SJCRH30 (cell line): ENCODE measurements around the gene ZNF629. TPM values are rescaled to one million over a fixed set of nuclear protein-coding genes. Genes with fewer than 3 reads are reported as not detected.
A peak's percentile ranks its signal among the peaks of the same experiment; 100 is the strongest.

Source experiments
- DNase-seq, 2 experiments: peaks; one replicate each; pipeline ENCODE4 v3.0.0-alpha.2; 2015 to 2020
- H3K27ac ChIP-seq: fragments of 250-450 bp; sonication (Bioruptor Pico); 2 replicates; pipeline ENCODE4 v1.5.1; 2020; ENCODE audit warnings: mild to moderate bottlenecking, moderate library complexity
- H3K27me3 ChIP-seq: fragments of 250-450 bp; sonication (Bioruptor Pico); 2 replicates; pipeline ENCODE4 v1.5.1; 2020; ENCODE audit warnings: mild to moderate bottlenecking, moderate library complexity
- H3K36me3 ChIP-seq: fragments of 250-450 bp; sonication (Bioruptor Pico); 2 replicates; pipeline ENCODE4 v1.5.1; 2020; ENCODE audit warnings: mild to moderate bottlenecking, moderate library complexity
- H3K4me1 ChIP-seq: fragments of 250-450 bp; sonication (Bioruptor Pico); 2 replicates; pipeline ENCODE4 v1.5.1; 2020; ENCODE audit warnings: mild to moderate bottlenecking, moderate library complexity
- H3K4me3 ChIP-seq: fragments of 250-450 bp; sonication (Bioruptor Pico); 2 replicates; pipeline ENCODE4 v1.5.1; 2020; ENCODE audit warnings: mild to moderate bottlenecking, moderate library complexity
- H3K9me3 ChIP-seq: fragments of 250-450 bp; sonication (Bioruptor Pico); replicated peaks from 2 replicates; pipeline ENCODE4 v1.5.1; 2020; ENCODE audit warnings: mild to moderate bottlenecking, moderate library complexity
- total RNA-seq: library from RNA; depleted of rRNA; stranded (reverse); fragments of >200 nt; shearing (Covaris generic); gene quantifications from 2 replicates; pipeline ENCODE4 v1.2.3, GENCODE V29; 2014

Gene ZNF629
- total RNA-seq, 1 experiment from 2014 or later, result 28.6 TPM

DNA sequence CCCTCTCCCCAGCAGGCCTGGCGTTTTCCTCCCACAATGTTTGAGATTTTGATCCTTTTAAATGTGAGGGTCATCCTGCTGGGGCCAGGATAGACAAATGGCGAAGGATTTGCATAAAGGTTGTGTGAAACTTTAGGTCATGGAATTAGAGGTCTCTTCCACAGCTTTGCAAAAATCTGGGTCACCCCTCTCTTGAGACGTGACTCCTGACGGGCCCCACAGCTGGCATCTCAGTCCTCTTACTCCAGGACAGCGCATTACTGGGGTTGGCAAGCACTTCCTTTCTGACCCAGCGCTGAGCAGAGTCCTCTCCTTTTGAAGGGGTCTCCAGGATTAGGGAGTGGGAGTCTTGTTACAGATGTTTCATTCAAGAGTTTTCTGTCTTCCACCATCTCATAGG, 7.4 kb downstream of the ZNF629 start:
- Histone ChIP-seq H3K27me3 (no peaks in the 10 kb centered on the region), H3K9me3 (no peaks in the 10 kb centered on the region), H3K36me3 (peaks cover 35% of the 10 kb centered on the region), H3K4me3 (no peak overlapping the region), H3K27ac (no peak overlapping the region), H3K4me1 (peaks cover 5% of the 10 kb centered on the region; the same call in 1 of the 2 replicates)
- DNase-seq, result no peak

DNA sequence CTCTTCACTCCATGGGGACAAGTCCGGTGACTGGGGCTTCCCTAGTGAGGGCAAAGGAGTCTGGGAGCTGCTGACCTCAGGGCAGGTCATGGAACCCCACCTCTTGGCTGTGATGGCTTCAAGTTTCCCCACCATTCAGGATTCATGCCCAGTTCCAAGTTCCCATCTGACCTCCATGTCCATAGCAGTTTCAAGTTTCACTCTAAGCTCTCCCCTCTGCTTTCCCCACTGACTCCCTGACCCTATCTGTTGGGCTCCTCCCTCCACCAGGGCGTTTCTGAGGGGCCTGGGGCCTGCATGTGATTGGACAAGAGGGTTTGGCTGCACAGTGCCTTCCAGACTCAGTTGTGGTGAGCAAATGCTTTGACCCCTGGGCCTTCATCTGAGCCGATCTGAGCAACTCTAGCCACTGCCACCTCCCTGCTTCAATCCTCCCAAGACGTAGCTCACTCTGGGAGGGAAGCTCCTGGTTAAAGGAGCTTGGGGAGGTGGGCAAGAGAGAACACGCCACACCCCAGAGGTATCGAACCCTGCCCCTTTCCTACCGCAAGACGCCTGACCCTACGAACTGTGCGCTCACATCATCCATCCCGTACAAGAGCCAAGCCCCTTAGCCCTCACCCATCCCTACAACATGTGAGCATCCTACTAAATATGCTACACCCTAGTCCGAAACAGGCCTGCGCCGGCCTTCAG, 8.3 kb downstream of the ZNF629 start:
- peaks cover 5% of the 10 kb centered on the region; the same call in 1 of the 2 replicates for H3K4me1 ChIP-seq
- peak; percentile 37 to 58 for DNase-seq
- no peaks in the 10 kb centered on the region for H3K27me3 ChIP-seq
- H3K27ac ChIP-seq, result no peak overlapping the region
- H3K36me3 ChIP-seq, result peaks cover 41% of the 10 kb centered on the region
- H3K9me3 ChIP-seq, result no peaks in the 10 kb centered on the region
- no peak overlapping the region for H3K4me3 ChIP-seq

DNA sequence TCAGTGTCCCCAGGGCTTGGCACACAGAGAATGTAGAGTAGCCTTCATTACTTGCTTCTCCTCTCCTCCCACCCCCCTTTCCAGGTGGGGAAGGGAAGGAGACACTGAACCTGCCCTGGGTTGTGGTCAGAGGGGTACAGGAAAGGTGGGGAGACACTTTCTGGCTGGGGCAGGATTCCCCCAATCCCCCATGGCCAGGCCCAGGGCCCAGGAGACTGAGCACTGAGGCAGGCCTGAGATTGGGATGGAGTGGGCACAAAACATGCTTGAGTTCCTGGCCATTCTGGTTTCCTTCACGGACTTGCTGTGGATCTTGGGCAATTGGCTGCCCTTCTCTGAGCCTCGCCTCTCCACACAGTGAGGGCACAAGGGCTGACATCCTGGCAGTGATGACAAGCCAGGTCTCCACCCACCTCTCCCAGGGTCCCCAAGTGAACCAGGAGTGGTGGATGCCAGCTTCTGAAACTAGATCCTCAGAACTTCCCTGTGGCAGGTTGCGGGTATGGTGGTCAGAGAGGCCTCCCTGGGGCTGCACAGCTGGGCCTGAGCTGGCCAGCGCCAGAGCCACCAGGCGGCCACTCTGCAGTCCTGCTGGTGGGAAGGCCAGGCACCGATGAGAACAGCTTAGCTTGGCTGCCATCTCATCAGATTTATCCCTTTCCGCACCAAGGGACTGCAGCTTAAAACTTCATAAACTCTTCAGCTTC, 9.3 kb downstream of the ZNF629 start:
- Histone ChIP-seq H3K4me3 (no peak overlapping the region), H3K4me1 (peaks cover 5% of the 10 kb centered on the region; the same call in 1 of the 2 replicates), H3K27me3 (no peaks in the 10 kb centered on the region), H3K36me3 (peaks cover 36% of the 10 kb centered on the region), H3K9me3 (no peaks in the 10 kb centered on the region), H3K27ac (no peak overlapping the region)
- no peak for DNase-seq

DNA sequence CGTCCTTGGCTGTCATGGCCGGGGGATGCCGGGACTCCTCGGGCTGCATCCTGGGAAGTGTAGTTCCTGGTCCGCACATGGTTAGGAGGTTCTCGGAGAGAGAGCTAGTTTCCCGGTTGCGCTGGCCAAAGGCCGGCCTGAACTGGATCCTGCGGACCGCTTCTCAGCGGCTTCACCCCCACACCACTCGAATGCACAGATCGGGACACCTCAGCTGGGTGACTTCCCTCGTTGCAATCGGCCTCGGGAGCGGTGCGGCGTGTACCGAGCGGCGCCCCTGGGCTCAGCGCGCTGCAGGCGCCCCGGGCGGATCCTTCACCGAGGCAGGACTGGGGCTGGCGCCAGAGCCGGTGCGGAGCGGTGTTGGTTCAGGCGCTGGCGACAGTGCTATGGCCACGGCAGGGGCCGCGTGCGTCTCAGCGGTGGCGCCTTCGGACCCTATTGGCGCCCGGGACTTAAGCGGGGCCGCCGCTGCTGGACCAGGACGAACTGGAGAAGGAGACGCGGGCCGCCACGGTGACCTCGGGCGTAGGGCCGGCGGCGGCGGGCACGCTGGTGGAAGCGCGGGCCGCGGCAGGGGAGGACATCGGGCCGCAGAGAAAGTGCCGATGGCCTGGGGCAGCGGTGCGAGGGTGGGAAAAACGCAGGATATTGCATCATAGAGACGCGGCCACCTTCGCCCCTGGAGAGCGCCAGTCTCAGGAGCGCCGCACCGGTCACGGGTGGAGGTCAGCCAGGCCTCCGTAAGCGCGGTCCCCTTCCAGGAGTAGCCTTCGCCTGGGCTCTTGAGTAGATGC, 11.4 kb downstream of the ZNF629 start:
- no peaks in the 10 kb centered on the region for H3K9me3 ChIP-seq
- peak overlapping the region; percentile 81 for H3K27ac ChIP-seq
- H3K4me1 ChIP-seq, result peaks cover 5% of the 10 kb centered on the region; the same call in 1 of the 2 replicates
- DNase-seq, result peak; percentile 89 to 90
- peaks cover 38% of the 10 kb centered on the region for H3K36me3 ChIP-seq
- no peaks in the 10 kb centered on the region for H3K27me3 ChIP-seq
- peak overlapping the region; percentile 76 for H3K4me3 ChIP-seq

DNA sequence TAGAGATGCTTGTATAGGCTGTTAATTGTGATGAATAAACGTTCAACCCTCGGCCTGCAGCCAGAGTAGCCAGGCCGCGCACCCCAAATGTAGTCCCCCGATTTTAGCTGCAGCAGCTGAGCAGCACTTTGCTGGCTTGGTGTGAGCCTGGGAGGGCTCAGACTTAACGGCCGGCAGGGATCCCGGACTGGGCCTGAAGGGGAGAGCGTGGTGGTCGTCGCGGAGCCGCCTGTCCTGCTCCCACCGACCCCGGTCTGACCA, 11.9 kb downstream of the ZNF629 start:
- Histone ChIP-seq H3K4me3 (peak overlapping the region; percentile 76), H3K4me1 (peaks cover 5% of the 10 kb centered on the region; the same call in 1 of the 2 replicates), H3K27me3 (no peaks in the 10 kb centered on the region), H3K27ac (peak overlapping the region; percentile 81; the same call in 1 of the 2 replicates), H3K9me3 (no peaks in the 10 kb centered on the region), H3K36me3 (peaks cover 42% of the 10 kb centered on the region)
- no peak for DNase-seq

DNA sequence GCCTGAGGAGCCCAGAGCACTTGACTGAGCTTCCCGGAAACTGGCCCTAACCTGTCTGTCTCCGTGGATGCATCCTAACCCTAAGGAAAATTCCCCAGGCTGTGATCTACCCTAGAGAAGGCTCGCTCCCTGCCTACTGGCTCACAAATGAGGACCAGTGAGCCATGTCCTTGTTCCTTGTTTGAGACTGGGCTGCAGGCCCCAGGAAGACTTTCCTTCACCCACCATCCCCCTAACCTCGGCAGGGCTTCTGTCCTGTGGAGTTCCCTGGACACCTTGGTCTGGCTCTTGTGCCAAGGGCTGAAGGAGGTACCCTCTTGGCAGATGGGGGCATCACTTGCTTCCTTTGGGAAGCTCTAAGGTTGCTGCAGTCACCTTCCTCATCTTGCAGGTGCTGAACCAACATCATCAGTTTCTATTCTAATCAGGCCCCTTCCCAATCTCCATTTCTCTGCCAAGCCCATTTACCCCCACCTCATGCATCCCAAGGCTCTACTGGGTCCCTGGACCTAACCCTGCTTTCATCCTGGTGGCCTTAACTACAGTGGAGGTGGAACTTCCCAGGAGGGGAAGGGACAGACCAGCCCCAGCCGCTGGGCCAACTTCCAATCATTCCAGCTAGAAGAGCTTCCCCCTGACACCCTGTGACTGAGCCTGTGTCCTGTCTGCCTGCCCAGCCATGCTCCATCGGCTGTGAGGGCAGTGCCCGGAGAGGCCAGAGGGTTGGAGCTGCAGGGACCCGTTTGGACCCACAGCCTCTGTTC, 12.5 kb downstream of the ZNF629 start:
- H3K9me3 ChIP-seq, result no peaks in the 10 kb centered on the region
- H3K27ac ChIP-seq, result no peak overlapping the region
- H3K4me1 ChIP-seq, result peaks cover 5% of the 10 kb centered on the region; the same call in 1 of the 2 replicates
- H3K27me3 ChIP-seq, result no peaks in the 10 kb centered on the region
- peaks cover 40% of the 10 kb centered on the region for H3K36me3 ChIP-seq
- H3K4me3 ChIP-seq, result peak overlapping the region; percentile 76
- no peak for DNase-seq

DNA sequence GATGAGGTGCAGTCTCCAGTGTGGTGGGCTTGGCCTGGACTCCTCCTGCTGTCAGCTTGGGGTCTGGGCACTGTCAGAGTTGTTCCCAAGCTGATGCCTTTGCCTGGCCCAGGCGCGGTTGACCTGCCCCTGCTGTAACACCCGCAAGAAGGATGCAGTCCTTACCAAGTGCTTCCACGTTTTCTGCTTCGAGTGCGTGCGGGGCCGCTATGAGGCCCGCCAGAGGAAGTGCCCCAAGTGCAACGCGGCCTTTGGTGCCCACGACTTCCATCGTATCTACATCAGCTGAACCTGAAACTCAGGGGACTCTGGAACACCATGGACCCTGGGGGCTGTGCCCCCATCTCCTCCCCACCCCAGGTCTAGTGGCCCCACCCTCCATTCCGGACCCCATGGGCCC, 13.2 kb downstream of the ZNF629 start:
- H3K36me3 ChIP-seq, result peaks cover 44% of the 10 kb centered on the region
- H3K9me3 ChIP-seq, result no peaks in the 10 kb centered on the region
- H3K27ac ChIP-seq, result no peak overlapping the region
- peaks cover 5% of the 10 kb centered on the region; the same call in 1 of the 2 replicates for H3K4me1 ChIP-seq
- DNase-seq, result no peak
- no peak overlapping the region for H3K4me3 ChIP-seq
- H3K27me3 ChIP-seq, result no peaks in the 10 kb centered on the region

DNA sequence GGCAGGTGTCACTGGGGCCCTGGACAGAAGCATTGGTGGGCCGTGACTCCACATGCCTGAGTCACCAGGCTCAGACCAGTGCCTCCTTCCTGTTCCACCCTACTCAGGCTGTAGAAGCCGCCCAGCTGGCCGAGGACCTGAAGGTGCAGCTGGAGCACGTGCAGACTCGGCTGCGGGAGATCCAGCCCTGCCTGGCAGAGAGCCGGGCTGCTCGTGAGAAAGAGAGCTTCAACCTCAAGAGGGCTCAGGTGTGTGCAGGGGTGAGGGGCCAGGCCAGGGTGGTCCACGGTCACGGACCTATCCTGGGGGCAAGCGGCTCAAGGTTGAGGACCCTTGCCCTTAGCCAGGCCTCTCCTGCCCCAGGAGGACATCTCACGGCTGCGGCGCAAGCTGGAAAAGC, 15.3 kb downstream of the ZNF629 start:
- no peak for DNase-seq
- H3K4me1 ChIP-seq, result peaks cover 4% of the 10 kb centered on the region; the same call in 1 of the 2 replicates
- no peaks in the 10 kb centered on the region for H3K9me3 ChIP-seq
- H3K27ac ChIP-seq, result no peak overlapping the region
- H3K27me3 ChIP-seq, result no peaks in the 10 kb centered on the region
- H3K4me3 ChIP-seq, result no peak overlapping the region
- H3K36me3 ChIP-seq, result peaks cover 63% of the 10 kb centered on the region

DNA sequence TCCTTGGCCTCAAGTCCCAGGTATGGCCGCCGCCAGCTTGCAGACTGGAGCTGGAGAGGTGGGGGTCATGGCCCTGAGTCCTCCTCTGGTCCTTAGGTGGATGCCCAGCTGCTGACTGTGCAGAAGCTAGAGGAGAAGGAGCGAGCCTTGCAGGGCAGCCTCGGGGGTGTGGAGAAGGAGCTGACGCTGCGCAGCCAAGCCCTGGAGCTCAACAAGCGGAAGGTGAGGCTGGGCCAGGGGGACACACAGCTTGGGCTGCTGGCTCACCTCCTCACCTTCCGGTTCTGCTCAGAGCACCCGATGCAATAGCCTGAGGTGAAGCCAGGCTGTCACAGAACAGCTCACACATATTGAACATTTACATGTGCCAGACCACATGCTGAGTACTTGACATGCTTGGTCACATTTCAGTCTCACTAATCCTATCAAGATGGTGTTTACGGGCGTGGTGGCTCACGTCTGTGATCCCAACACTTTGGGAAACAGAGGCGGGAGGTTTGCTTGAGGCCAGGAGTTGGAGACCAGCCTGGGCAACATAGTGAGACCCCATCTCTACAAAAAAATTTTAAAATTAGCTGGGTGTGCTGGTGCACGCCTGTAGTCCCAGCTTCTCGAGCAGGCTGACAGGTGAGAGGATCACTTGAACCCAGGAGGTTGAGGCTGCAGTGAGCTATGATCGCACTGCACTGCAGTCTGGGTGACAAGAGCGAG, 17.5 kb downstream of the ZNF629 start:
- Histone ChIP-seq H3K4me3 (no peak overlapping the region), H3K27me3 (no peaks in the 10 kb centered on the region), H3K4me1 (no peaks in the 10 kb centered on the region), H3K9me3 (no peaks in the 10 kb centered on the region), H3K27ac (no peak overlapping the region), H3K36me3 (peaks cover 73% of the 10 kb centered on the region)
- DNase-seq, result no peak

DNA sequence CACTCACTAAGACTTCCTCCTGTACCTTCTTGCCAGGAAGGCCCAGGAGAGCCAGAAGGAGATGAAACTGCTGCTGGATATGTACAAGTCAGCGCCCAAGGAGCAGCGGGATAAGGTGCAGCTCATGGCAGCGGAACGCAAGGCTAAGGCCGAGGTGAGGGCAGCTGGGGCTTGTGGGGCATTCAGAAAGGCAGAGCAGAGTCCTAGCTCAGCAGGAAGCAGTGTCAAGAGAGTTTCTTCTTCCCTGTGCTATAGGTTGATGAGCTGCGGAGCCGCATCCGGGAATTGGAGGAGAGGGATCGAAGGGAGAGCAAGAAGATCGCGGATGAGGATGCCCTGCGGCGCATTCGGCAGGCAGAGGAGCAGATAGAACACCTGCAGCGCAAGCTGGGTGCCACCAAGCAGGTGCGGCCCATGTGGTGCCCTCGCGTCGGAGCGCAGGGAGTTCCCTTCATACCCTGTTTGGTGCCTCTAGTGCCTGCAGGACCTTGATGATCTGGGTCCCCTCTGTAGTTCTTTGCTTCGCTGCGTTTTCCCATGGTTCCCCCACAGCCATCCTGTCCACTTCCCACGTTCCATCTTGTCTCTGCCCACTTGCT, 18.3 kb downstream of the ZNF629 start:
- DNase-seq, result no peak
- peaks cover 74% of the 10 kb centered on the region for H3K36me3 ChIP-seq
- H3K4me3 ChIP-seq, result no peak overlapping the region
- H3K27ac ChIP-seq, result no peak overlapping the region
- H3K9me3 ChIP-seq, result no peaks in the 10 kb centered on the region
- no peaks in the 10 kb centered on the region for H3K27me3 ChIP-seq
- H3K4me1 ChIP-seq, result no peaks in the 10 kb centered on the region

DNA sequence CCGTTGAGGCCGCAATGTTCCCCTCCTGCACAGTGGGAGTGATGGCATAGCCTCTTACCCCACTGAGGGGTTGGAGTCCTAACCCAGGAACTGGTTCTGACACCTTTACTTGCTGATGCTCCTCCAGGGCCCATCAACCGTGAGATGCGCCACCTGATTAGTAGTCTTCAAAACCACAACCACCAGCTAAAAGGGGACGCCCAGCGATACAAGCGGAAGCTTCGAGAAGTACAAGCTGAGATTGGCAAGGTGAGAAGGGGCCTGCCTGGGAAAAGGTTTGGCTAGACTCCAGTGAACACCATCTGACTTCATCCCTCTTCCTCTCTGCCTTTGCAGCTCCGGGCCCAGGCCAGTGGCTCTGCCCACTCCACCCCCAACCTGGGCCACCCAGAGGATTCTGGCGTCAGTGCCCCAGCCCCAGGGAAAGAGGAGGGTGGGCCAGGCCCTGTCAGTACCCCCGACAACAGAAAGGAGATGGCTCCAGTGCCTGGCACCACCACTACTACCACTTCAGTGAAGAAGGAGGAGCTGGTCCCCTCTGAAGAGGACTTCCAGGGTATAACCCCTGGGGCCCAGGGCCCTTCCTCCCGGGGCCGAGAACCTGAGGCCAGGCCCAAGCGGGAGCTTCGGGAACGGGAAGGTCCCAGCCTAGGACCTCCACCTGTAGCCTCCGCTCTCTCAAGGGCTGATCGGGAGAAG, 19.1 kb downstream of the ZNF629 start:
- Histone ChIP-seq H3K4me1 (peaks cover 3% of the 10 kb centered on the region; the same call in 1 of the 2 replicates), H3K27ac (no peak overlapping the region)

DNA sequence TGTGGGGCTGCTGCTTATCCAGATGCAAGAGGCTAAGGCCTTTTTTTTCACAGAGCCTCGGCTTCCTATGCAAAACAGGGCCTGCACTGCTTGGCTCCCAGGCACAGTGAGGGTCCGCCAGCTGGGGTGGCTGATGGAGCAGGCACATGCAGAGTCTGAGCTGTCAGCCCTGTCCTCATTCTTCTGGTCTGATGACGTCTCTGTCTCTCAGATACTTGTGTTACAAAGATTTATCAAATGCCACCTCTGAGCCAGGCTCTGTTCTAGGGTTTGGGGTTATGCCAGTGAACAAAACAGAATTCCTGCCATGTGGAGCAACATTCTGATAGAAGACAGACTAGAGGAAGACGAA, 20.1 kb downstream of the ZNF629 start:
- H3K4me1 ChIP-seq, result peaks cover 3% of the 10 kb centered on the region; the same call in 1 of the 2 replicates
- no peaks in the 10 kb centered on the region for H3K27me3 ChIP-seq
- H3K36me3 ChIP-seq, result peaks cover 61% of the 10 kb centered on the region
- no peak overlapping the region for H3K4me3 ChIP-seq
- H3K9me3 ChIP-seq, result no peaks in the 10 kb centered on the region
- no peak for DNase-seq
- no peak overlapping the region for H3K27ac ChIP-seq

More for the DNA sequence above, 19.1 kb downstream of the ZNF629 start:
- Histone ChIP-seq H3K36me3 (peaks cover 71% of the 10 kb centered on the region), H3K27me3 (no peaks in the 10 kb centered on the region), H3K4me3 (no peak overlapping the region), H3K9me3 (no peaks in the 10 kb centered on the region)
- DNase-seq, result no peak

DNA sequence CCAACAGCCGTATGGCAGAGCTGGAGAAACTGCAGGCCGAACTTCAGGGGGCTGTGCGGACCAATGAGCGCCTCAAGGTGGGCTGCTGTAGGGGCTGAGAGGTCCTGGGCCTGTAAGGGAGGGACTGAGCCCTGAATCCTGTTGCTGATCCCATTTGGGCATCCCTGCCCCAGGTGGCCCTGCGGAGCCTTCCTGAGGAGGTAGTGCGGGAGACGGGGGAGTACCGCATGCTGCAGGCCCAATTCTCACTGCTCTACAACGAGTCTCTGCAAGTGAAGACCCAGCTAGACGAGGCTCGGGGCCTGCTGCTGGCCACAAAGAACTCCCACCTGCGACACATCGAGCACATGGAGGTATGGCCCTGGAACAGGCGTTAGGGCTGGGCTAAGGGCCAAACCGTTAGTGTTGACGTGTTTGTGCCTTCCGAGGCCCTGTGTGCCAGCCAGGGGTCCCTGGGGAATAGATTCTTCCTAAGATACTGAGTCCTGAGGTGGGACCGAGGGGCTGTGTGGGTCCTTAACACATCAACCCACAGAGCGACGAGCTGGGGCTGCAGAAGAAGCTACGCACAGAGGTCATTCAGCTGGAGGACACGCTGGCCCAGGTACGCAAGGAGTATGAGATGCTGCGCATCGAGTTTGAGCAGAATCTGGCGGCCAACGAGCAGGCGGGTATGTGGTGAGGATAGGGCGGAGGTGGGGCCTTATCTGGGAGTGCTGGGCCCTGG, 20.6 kb downstream of the ZNF629 start:
- DNase-seq, result no peak
- H3K27me3 ChIP-seq, result no peaks in the 10 kb centered on the region
- H3K4me3 ChIP-seq, result no peak overlapping the region
- no peak overlapping the region for H3K27ac ChIP-seq
- peaks cover 3% of the 10 kb centered on the region; the same call in 1 of the 2 replicates for H3K4me1 ChIP-seq
- H3K9me3 ChIP-seq, result no peaks in the 10 kb centered on the region
- peaks cover 55% of the 10 kb centered on the region for H3K36me3 ChIP-seq
